Stimulated activated CD4-positive, alpha-beta T cell treated with anti-CD3 and anti-CD28 coated beads, TNF-alpha, amount 100 ng/mL, for 1 hour (primary cell): ENCODE results near the gene ZBTB7C.

Experiments used
- DNase-seq, 3 donors: peaks; one replicate each; pipeline ENCODE4 v3.0.0-alpha.2; 2020; ENCODE audit warnings: low read depth in 3 of 3, low spot score in 1 of 3

Gene ZBTB7C

GRCh38 chr18:48171490-48172188, 237.5 kb downstream of the ZBTB7C start:
- DNase-seq, result no peak

- no peak for DNase-seq
Measured at GRCh38 chr18:48170651-48171050, 238.5 kb downstream of the ZBTB7C start.

DNA sequence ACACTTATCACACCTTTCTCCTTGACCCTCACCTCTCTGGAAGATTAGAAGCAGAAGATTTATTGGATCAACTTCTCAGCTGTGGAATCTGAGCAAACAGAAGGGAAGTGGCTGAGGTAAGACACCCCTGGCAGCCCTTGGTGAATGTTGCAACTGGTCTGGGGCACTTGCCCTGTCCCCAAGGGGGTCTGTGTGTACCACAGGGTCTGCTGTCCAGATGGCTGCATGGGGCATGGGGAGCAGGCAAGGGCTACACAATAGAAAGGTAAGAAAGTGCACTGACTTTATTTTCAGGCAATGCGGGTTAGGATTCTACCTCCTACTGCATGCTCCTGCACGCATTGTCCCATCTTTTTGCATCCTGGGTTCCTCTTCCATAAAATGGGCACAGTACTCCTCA, 240.3 kb downstream of the ZBTB7C start:
- DNase-seq, result no peak

GRCh38 chr18:48167897-48168253, 241.3 kb downstream of the ZBTB7C start:
- no peak for DNase-seq

GRCh38 chr18:48166336-48166875, 242.8 kb downstream of the ZBTB7C start:
- DNase-seq, result no peak

- DNase-seq, result no peak
Measured at GRCh38 chr18:48165111-48165866, 243.9 kb downstream of the ZBTB7C start.

- DNase-seq, result no peak
Measured at GRCh38 chr18:48164701-48165100, 244.5 kb downstream of the ZBTB7C start.

DNA sequence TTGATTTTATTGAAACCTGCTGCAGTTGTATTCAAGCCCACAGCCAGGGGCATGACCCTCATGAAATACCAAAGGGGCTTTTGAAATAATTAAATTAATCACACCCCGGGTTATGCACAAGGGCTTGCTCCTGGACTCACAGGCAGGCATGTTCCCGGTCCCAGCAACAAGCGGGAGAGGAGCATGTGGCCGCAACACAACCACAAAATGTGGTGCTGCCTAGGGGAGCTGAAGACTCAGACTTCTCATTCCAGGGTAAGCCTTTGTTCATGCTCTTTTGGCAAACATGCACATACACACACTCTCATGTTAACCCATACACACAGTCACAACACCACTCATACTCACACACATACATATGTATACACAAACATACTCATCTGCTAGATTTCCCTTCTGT, 245.1 kb downstream of the ZBTB7C start:
- DNase-seq, result no peak

DNA sequence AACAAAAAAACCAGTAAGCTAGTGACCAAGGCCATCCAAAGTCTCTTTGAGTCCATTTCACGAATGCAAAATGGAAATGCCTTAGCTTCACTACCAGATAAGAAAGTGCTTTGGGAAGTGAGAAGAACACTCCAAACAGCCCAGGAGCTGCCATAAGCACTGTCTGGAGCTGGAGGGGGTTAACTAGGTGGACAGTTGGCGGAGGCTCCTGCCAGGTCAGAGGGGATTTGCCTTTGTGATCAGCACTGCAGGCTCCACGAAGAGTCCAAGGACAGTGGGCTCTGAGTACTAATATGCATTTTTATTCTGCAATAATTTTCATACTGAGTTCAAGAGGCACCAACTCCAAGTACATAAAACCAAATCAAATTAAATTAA, 245.5 kb downstream of the ZBTB7C start:
- no peak for DNase-seq

GRCh38 chr18:48162956-48163737, 246.0 kb downstream of the ZBTB7C start:
- DNase-seq, result no peak

- DNase-seq, result no peak
Measured at GRCh38 chr18:48161911-48162698, 247.1 kb downstream of the ZBTB7C start.

DNA sequence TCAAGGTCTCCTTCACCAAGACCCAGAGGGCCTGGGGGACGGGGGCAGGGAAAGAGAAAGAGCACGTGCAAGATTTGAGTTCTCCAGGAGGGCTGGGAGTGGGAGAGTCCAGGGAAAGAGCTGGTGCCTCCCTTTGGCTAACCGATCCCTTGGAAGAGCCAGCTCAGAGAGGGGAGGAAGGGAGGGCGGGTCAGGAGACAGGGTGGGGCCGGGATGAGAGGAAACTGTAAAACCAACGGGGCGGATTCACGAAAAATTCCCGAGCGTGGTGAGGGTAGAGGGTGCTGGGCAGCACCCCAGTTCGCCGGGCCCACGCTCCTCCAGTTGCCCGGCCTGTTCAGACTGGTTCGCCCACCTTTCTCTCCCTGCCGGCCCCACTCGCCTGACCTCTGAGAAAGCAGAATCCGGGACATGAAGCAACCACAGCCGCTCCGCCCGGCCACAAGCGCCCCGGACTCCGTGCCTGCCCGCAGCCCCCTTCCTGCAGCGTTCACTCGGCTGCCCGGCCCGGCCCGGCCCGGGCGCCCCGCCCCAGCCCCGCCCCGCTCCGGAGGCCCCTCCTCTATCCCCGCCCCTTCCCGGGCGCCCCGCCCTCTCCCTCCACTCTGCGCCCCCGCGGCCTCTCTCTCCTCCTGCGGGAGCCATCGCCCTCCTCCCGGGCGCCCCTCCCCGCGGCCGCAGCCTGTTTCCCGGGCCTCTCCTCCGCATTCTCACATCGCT, 247.8 kb downstream of the ZBTB7C start:
- DNase-seq, result peak; percentile 10 to 54 (median 26)

GRCh38 chr18:48160622-48161021, 248.6 kb downstream of the ZBTB7C start:
- no peak for DNase-seq

GRCh38 chr18:48159816-48160215, 249.4 kb downstream of the ZBTB7C start:
- no peak for DNase-seq

- no peak for DNase-seq
Measured at GRCh38 chr18:48158721-48159120, 250.5 kb downstream of the ZBTB7C start.

GRCh38 chr18:48157956-48158355, 251.2 kb downstream of the ZBTB7C start:
- DNase-seq, result no peak

- no peak for DNase-seq
Measured at GRCh38 chr18:48155856-48156255, 253.3 kb downstream of the ZBTB7C start.

DNA sequence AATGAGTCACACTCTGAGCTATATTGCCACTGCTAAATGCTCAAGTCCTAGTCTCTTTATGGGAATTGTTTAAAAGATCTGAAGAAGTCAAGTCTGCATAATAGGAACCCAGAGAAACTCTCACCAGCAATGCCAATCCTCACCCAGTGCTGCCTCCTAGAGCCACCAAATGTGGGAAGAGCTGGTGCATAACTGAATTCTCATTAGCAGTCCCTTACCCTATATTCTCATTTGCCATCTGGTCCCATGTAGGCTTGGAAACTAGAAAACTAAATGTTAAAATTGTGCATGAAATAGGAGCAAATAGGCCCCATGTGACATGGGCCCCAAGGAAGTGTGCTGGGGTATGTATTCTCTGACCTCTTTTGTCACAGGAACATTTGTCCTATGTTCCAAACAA, 254.4 kb downstream of the ZBTB7C start:
- DNase-seq, result no peak

GRCh38 chr18:48153613-48154481, 255.3 kb downstream of the ZBTB7C start:
- no peak for DNase-seq
